Fibroblast of lung (primary cell): ENCODE data around the gene LRGUK. TPM values are rescaled to one million over a fixed set of nuclear protein-coding genes. Genes with fewer than 3 reads are reported as not detected.

Source experiments
- DNase-seq, 2 donors: peaks; one replicate each; pipeline versions ENCODE4 v3.0.0 to v3.0.0-alpha.2; 2010; ENCODE audit warnings: low read depth in 2 of 2
- H2AFZ ChIP-seq: 2 replicates; pipeline ENCODE4 v1.5.1; 2012; ENCODE audit warnings: low read length, control low read depth, inconsistent platforms
- H3K27ac ChIP-seq: 2 replicates; pipeline ENCODE4 v1.5.1; 2011; ENCODE audit warnings: low read length, control low read depth; ENCODE audit not compliant: insufficient read depth
- H3K27me3 ChIP-seq: 2 replicates; pipeline ENCODE4 v1.5.1; 2011; ENCODE audit warnings: mild to moderate bottlenecking, low read length; ENCODE audit not compliant: control insufficient read depth, insufficient read depth
- H3K36me3 ChIP-seq: 2 replicates; pipeline ENCODE4 v1.5.1; 2011; ENCODE audit warnings: low read length; ENCODE audit not compliant: control insufficient read depth, insufficient read depth
- H3K4me1 ChIP-seq: 2 replicates; pipeline ENCODE4 v1.5.1; 2011; ENCODE audit warnings: low read length; ENCODE audit not compliant: control insufficient read depth, insufficient read depth; ENCODE audit errors: extremely low read depth
- H3K4me2 ChIP-seq: 2 replicates; pipeline ENCODE4 v1.5.1; 2011; ENCODE audit warnings: low read length, control low read depth; ENCODE audit not compliant: insufficient read depth; ENCODE audit errors: extremely low read depth
- H3K4me3 ChIP-seq, 4 experiments: fragments of 200-600 bp in 1 of 4; sonication (generic) in 1 of 4; replicated peaks in 1 of 4; 2 replicates each; pipeline ENCODE4 v1.5.1; 2011 to 2016; ENCODE audit warnings: low read length in 4 of 4, low read depth in 3 of 4, mild to moderate bottlenecking in 3 of 4, control low read depth in 2 of 4, inconsistent platforms in 1 of 4, mixed read lengths in 1 of 4; ENCODE audit not compliant: insufficient read depth in 1 of 4; ENCODE audit errors: control extremely low read depth in 1 of 4
- H3K79me2 ChIP-seq: 2 replicates; pipeline ENCODE4 v1.5.1; 2012; ENCODE audit warnings: mild to moderate bottlenecking, low read length, inconsistent platforms; ENCODE audit not compliant: control insufficient read depth, insufficient read depth
- H3K9ac ChIP-seq: 2 replicates; pipeline ENCODE4 v1.5.1; 2011; ENCODE audit warnings: mild to moderate bottlenecking, low read length, control low read depth; ENCODE audit not compliant: insufficient read depth
- H3K9me3 ChIP-seq: 2 replicates; pipeline ENCODE4 v1.5.1; 2012; ENCODE audit warnings: low read depth, low read length; ENCODE audit not compliant: control insufficient read depth, insufficient read depth
- H4K20me1 ChIP-seq: 2 replicates; pipeline ENCODE4 v1.5.1; 2011; ENCODE audit warnings: low read length; ENCODE audit not compliant: control insufficient read depth, insufficient read depth; ENCODE audit errors: extremely low read depth
- CTCF ChIP-seq, 2 donors: IDR thresholded peaks in 1 of 2; conservative IDR thresholded peaks in 1 of 2; 1 replicate in 1 of 2; 2 replicates in 1 of 2; pipeline ENCODE4 v1.5.1; 2011 to 2012; ENCODE audit warnings: low read length in 2 of 2, control low read depth in 1 of 2, inconsistent platforms in 1 of 2, low read depth in 1 of 2, mild to moderate bottlenecking in 1 of 2
- EZH2 ChIP-seq: IDR thresholded peaks from 2 replicates; pipeline ENCODE4 v1.5.1; 2012; ENCODE audit warnings: low read length, control low read depth, mild to moderate bottlenecking; ENCODE audit errors: missing control alignments
- polyA plus RNA-seq, 2 donors: library from polyadenylated mRNA; depleted of rRNA in 1 of 2; stranded (reverse) in 1 of 2; unstranded in 1 of 2; fragments of >200 nt; gene quantifications; 2 replicates each; pipeline ENCODE4 v1.2.1, GENCODE V29; 2011 to 2012; ENCODE audit warnings: missing spikeins in 1 of 2
- total RNA-seq: library from RNA; depleted of rRNA; stranded (reverse); fragments of >200 nt; gene quantifications from 2 replicates; pipeline ENCODE4 v1.2.1, GENCODE V29; 2014

The LRGUK gene
- total and polyA plus RNA-seq, 2 donors (not counting 1 experiment from before 2014, with no cell fraction given), result 0.08 to 0.17 TPM

DNA sequence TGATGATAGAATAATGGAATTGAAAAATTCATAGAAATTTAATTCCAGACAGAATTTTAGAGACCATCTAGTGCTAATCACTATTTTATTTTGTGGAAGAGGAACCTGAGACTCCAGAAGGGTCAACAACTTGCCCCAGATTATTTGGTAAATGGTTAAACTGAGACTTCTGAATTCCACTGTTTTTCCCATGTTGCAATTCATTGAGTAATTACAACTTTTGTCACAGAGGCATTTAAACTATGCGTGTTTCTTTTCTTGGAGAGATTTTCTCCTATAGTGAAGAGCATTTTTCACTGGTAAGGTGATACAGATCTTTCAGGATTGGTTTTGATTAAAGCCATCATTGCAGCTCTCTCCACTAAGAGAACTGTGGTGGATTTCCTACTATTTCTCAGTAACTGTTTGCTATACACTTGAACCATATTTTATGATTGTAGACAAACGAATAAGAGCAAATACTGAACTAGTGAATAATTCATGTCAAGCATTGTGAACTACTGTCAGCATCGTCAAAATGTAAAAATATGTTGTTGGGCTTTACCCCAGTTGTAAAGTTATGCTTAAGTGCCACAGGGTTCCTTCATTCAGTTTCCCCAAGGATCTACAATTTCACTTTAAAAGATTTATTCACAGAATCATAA lies 26.5 kb downstream of the LRGUK start:
- Histone ChIP-seq H3K9me3 (no peaks in the 10 kb centered on the region), H3K9ac (no peak overlapping the region), H3K4me3 (no peak overlapping the region), H2AFZ (no peak overlapping the region), H3K79me2 (no peaks in the 10 kb centered on the region), H3K4me1 (no peaks in the 10 kb centered on the region), H3K27ac (no peak overlapping the region), H4K20me1 (no peaks in the 10 kb centered on the region), H3K27me3 (no peaks in the 10 kb centered on the region), H3K36me3 (no peaks in the 10 kb centered on the region), H3K4me2 (no peak overlapping the region)
- TF ChIP-seq EZH2 (no peak), CTCF (conservative IDR thresholded peaks at IDR 0.05 in 1 of 2, IDR thresholded peaks at IDR 0.05 in 1 of 2; ENCODE audit: low read depth in 1 of 2, low read length in 2 of 2) (no peak)
- DNase-seq, result peak in 1 of 2 donors; percentile 7

DNA sequence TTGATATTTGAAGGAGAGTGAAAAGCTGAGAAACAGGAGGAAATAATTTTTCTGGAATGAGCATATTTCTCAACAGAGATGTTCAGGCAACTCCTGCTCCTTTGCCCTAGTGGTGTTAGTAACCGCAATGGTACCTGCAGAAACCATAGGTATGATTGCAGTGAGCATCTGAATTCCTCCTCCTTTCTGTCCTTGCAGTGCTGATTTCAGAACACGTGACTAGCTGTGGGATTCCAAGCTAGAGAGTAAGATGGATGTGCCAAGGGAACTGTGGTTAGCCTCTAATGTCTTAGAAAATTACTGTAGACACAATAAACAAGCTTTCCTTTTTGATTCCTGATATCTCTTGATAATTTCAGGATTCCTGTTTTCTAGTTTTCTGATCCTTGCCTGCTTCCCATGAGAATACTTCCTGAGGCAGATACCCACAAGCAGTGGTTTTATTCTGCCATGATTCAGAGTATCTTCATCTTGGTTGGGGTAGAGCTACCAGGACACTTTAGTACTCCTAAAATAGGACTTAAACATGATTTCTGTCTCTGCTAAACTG lies 27.5 kb downstream of the LRGUK start:
- no peak overlapping the region for H3K4me3 ChIP-seq

DNA sequence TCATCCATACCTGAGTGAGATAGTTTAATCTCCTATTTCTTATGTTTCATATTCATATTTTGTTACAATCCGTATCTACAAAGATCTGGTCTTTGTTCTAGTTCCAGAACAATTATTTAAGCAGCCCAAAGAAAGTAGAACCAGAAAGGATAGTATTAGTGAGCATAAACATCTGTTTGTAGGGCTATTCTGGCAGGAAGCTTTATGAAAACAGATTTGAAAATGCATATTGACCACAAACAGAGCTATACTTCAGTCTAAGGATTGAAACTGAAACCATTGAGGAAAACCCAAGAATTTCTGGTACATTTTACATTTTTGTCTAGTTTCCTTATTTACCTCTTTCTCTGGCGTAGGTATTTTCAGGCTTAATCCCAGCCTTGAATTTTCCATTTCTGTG lies 28.1 kb downstream of the LRGUK start:
- no peak overlapping the region for H3K4me3 ChIP-seq
- DNase-seq, result no peak
- H3K27ac ChIP-seq, result no peak overlapping the region
- H3K9me3 ChIP-seq, result no peaks in the 10 kb centered on the region
- H3K4me2 ChIP-seq, result no peak overlapping the region
- no peak overlapping the region for H2AFZ ChIP-seq
- TF ChIP-seq EZH2, result no peak
- TF ChIP-seq CTCF (conservative IDR thresholded peaks at IDR 0.05 in 1 of 2, IDR thresholded peaks at IDR 0.05 in 1 of 2; ENCODE audit: low read depth in 1 of 2, low read length in 2 of 2), result no peak
- H3K4me1 ChIP-seq, result no peaks in the 10 kb centered on the region
- H4K20me1 ChIP-seq, result no peaks in the 10 kb centered on the region
- no peaks in the 10 kb centered on the region for H3K36me3 ChIP-seq
- no peaks in the 10 kb centered on the region for H3K79me2 ChIP-seq
- H3K27me3 ChIP-seq, result no peaks in the 10 kb centered on the region
- H3K9ac ChIP-seq, result no peak overlapping the region

More for the DNA sequence above, 27.5 kb downstream of the LRGUK start:
- Histone ChIP-seq H3K4me1 (no peaks in the 10 kb centered on the region), H3K9me3 (no peaks in the 10 kb centered on the region), H3K36me3 (no peaks in the 10 kb centered on the region), H4K20me1 (no peaks in the 10 kb centered on the region), H2AFZ (no peak overlapping the region), H3K27me3 (no peaks in the 10 kb centered on the region), H3K4me2 (no peak overlapping the region), H3K27ac (no peak overlapping the region), H3K79me2 (no peaks in the 10 kb centered on the region), H3K9ac (no peak overlapping the region)
- TF ChIP-seq CTCF (conservative IDR thresholded peaks at IDR 0.05 in 1 of 2, IDR thresholded peaks at IDR 0.05 in 1 of 2; ENCODE audit: low read depth in 1 of 2, low read length in 2 of 2) (no peak), EZH2 (no peak)
- DNase-seq, result peak; percentile 11 to 23
